Cardiac fibroblast (primary cell): ENCODE data around the gene USP6NL.
A peak's percentile ranks its signal among the peaks of the same experiment; 100 is the strongest.

Experiments used
- DNase-seq, 2 donors: peaks; one replicate each; pipeline versions ENCODE4 v3.0.0 to v3.0.0-alpha.2; 2010; ENCODE audit warnings: low read depth in 2 of 2
- H3K4me3 ChIP-seq, 2 donors: replicated peaks in 1 of 2; 1 replicate in 1 of 2; 2 replicates in 1 of 2; pipeline ENCODE4 v1.5.1; 2011; ENCODE audit warnings: low read depth in 2 of 2, low read length in 2 of 2, mild to moderate bottlenecking in 2 of 2, moderate library complexity in 1 of 2
- CTCF ChIP-seq: IDR thresholded peaks from one replicate; pipeline ENCODE4 v1.5.1; 2011; ENCODE audit warnings: low read depth, mild to moderate bottlenecking, low read length, inconsistent platforms

The USP6NL gene

GRCh38 chr10:11533328-11533781 lies 78.1 kb downstream of the USP6NL start:
- peak; percentile 31 to 53 for DNase-seq
- peak; percentile 39 for TF ChIP-seq CTCF
- no peak overlapping the region for H3K4me3 ChIP-seq

GRCh38 chr10:11532306-11532705 lies 79.1 kb downstream of the USP6NL start:
- no peak for TF ChIP-seq CTCF
- no peak overlapping the region for H3K4me3 ChIP-seq
- peak; percentile 46 to 58 for DNase-seq

- no peak for TF ChIP-seq CTCF
- no peak overlapping the region for H3K4me3 ChIP-seq
- DNase-seq, result no peak
These were observed 80.6 kb downstream of the USP6NL start for GRCh38 chr10:11530806-11531205.

- no peak for DNase-seq
- TF ChIP-seq CTCF, result no peak
- no peak overlapping the region for H3K4me3 ChIP-seq
These were observed 82.1 kb downstream of the USP6NL start for GRCh38 chr10:11529276-11529903.

- no peak for TF ChIP-seq CTCF
- no peak for DNase-seq
- no peak overlapping the region for H3K4me3 ChIP-seq
These were observed 83.2 kb downstream of the USP6NL start for GRCh38 chr10:11528286-11528685.

- H3K4me3 ChIP-seq, result peak overlapping the region in 1 of 2 donors; percentile 1
- peak; percentile 24 to 35 for DNase-seq
- no peak for TF ChIP-seq CTCF
These were observed 83.7 kb downstream of the USP6NL start for GRCh38 chr10:11527691-11528255.
